Upper lobe of right lung (tissue), 1 donor: ENCODE data around the gene HSD3B2. TPM values are rescaled to one million over a fixed set of nuclear protein-coding genes. Genes with fewer than 3 reads are reported as not detected.

Experiments
- ATAC-seq: fragments of 200-7000 bp; cut with Tn5 transposase; one replicate; pipeline ENCODE4 v1.9.1; 2020; ENCODE audit warnings: mild to moderate bottlenecking, moderate library complexity
- DNase-seq: peaks from one replicate; pipeline ENCODE4 v3.0.0-alpha.2; 2020
- H3K27ac ChIP-seq: fragments of 200-600 bp; one replicate; pipeline ENCODE4 v1.8.0; 2022
- H3K27me3 ChIP-seq: fragments of 200-600 bp; one replicate; pipeline ENCODE4 v1.8.0; 2022; ENCODE audit warnings: mild to moderate bottlenecking
- H3K36me3 ChIP-seq: fragments of 200-600 bp; one replicate; pipeline ENCODE4 v1.8.0; 2022
- H3K4me1 ChIP-seq: fragments of 200-600 bp; one replicate; pipeline ENCODE4 v1.8.0; 2022
- H3K4me3 ChIP-seq: fragments of 200-600 bp; one replicate; pipeline ENCODE4 v1.8.0; 2022; ENCODE audit warnings: mild to moderate bottlenecking
- H3K9me3 ChIP-seq: fragments of 200-600 bp; one replicate; pipeline ENCODE4 v1.8.0; 2022
- intact Hi-C: fragments of 100-400 bp; cut with DNase I; formaldehyde crosslinking; loops from one replicate; pipeline ENCODE4 v1.11.0; 2022
- total RNA-seq: library from RNA; stranded (reverse); fragmentation: NEBNext Ultra II Directional; extraction: Animal tissue kit (Norgen Biotek cat#: 25700); gene quantifications from one replicate; pipeline ENCODE4 v1.2.1, GENCODE V29; 2021
- TF ChIP-seq, protein P1 (sequence below): fragments of 200-600 bp; IDR thresholded peaks from one replicate; pipeline ENCODE4 v1.8.0; 2022; ENCODE audit warnings: antibody characterized with exemption
- donor health status: DM: no; HTN: yes; CAD: no; lungs with severe emphysema.

Gene HSD3B2
- total RNA-seq, 1 donor from 2014 or later = not detected

DNA sequence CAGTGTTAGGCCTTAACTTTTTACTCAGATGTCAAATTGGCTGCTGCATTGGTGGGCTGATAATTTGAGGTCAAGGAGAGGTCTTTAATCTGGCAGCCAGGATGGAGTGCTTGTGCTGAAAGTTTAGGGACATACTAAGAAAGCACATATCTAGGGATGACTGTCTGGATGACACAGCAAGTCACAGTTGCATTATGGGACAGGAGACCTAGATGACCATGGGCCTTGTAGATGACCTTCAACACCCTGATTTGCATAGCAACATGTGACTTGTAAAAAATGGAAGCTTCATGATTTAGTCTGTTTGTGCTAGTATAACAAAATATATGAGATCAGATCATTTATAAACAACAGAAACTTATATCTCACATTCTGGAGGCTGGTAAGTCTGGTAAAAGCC is 18.0 kb upstream of the HSD3B2 start:
- Histone ChIP-seq H3K9me3 (no peaks in the 10 kb centered on the region), H3K27me3 (no peaks in the 10 kb centered on the region), H3K27ac (no peak overlapping the region), H3K36me3 (no peaks in the 10 kb centered on the region), H3K4me3 (no peak overlapping the region), H3K4me1 (no peaks in the 10 kb centered on the region)
- DNase-seq (no peak), ATAC-seq (no peak)
- TF ChIP-seq, protein P1, sequence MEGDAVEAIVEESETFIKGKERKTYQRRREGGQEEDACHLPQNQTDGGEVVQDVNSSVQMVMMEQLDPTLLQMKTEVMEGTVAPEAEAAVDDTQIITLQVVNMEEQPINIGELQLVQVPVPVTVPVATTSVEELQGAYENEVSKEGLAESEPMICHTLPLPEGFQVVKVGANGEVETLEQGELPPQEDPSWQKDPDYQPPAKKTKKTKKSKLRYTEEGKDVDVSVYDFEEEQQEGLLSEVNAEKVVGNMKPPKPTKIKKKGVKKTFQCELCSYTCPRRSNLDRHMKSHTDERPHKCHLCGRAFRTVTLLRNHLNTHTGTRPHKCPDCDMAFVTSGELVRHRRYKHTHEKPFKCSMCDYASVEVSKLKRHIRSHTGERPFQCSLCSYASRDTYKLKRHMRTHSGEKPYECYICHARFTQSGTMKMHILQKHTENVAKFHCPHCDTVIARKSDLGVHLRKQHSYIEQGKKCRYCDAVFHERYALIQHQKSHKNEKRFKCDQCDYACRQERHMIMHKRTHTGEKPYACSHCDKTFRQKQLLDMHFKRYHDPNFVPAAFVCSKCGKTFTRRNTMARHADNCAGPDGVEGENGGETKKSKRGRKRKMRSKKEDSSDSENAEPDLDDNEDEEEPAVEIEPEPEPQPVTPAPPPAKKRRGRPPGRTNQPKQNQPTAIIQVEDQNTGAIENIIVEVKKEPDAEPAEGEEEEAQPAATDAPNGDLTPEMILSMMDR = no peak
- intact Hi-C loops = no loop called here

DNA sequence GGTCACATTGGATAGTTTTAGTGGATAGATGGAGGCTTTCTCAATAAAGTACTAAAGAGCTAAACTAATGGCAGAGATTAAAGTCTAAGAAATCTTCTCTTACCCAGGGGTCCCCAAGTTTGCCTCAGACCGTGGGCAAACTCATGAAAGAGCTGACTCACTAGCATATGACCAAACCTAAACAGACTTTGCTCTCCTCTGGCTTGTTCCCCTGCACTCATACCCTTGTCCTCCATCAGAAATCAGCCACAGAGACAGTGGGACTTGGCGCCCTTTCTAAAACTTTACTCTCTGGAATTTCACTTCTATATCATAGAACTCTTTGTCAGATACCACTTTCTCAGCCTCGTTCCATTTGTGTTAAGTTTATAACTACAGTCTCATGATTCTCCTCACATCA is 17.0 kb upstream of the HSD3B2 start:
- TF ChIP-seq, protein P1 = no peak
- Histone ChIP-seq H3K27ac (no peak overlapping the region), H3K4me3 (no peak overlapping the region), H3K27me3 (no peaks in the 10 kb centered on the region), H3K36me3 (no peaks in the 10 kb centered on the region), H3K4me1 (no peaks in the 10 kb centered on the region), H3K9me3 (no peaks in the 10 kb centered on the region)
- ATAC-seq (no peak), DNase-seq (no peak)
- intact Hi-C loops = no loop called here

DNA sequence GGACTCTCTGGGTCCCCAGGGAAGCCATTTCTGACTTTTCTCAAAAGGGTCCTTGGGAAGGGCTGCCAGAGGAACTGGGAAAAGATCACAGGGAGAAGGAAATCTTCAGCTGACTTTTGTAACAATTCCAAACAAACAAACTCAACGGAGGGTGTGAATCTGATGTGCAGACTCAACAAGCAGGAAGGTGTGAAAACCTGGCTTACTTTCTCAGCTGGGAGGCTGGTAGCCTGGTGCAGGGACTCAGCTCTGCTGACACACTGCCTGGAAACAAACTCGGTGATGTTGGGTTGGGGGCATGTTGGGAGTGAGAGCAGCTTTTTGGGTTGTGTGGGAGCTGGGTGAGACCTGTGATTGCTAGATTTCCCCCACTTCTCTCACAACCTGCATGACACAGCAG is 10.2 kb upstream of the HSD3B2 start:
- Histone ChIP-seq H3K4me3 (no peak overlapping the region), H3K27ac (no peak overlapping the region), H3K4me1 (no peaks in the 10 kb centered on the region), H3K36me3 (no peaks in the 10 kb centered on the region), H3K27me3 (no peaks in the 10 kb centered on the region), H3K9me3 (no peaks in the 10 kb centered on the region)
- ATAC-seq = no peak
- TF ChIP-seq, protein P1 = no peak
- intact Hi-C loops = no loop called here
- DNase-seq = no peak

DNA sequence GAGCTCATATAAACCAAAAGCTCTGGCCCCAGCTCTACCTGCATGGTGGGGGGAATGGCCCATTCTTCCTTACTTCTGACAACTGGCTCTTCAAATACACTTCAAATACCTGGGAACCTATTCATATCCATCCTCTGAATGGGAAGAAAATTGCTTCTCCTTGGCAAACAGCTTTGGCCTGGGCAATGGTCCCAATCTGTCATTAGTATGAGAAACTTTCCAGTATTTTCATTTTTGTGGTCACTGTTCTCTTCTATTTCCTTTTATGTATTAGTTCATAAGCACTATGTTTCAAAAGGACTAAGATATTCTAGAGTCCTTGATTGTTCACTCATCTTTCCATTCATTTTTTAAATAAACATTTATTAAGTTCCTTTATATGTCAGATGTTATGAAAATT is 5.2 kb upstream of the HSD3B2 start:
- ATAC-seq (no peak), DNase-seq (no peak)
- Histone ChIP-seq H3K4me1 (no peaks in the 10 kb centered on the region), H3K36me3 (no peaks in the 10 kb centered on the region), H3K4me3 (no peak overlapping the region), H3K9me3 (no peaks in the 10 kb centered on the region), H3K27ac (no peak overlapping the region), H3K27me3 (no peaks in the 10 kb centered on the region)
- intact Hi-C loops = no loop called here
- TF ChIP-seq, protein P1 = no peak

DNA sequence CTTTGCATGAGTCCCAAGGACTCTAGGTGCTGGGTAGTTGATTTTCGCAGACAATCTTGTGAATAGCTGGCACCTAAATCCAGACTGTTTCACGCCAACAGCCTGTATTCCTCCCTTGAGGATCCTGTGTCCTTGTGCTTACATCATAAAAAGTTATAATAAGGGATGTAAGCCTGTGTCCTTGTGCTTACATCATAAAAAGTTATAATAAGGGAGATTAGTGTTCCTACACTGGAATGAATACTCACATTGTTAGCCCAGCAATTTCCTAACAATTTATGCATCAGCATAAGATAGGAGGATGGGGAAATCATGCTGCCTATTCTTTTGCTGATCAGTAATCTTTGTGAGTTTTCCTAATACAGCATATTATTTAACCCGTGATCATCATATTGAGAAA is 4.0 kb upstream of the HSD3B2 start:
- Histone ChIP-seq H3K4me3 (no peak overlapping the region), H3K9me3 (no peaks in the 10 kb centered on the region), H3K4me1 (no peaks in the 10 kb centered on the region), H3K27ac (no peak overlapping the region), H3K27me3 (no peaks in the 10 kb centered on the region), H3K36me3 (no peaks in the 10 kb centered on the region)
- no peak for ATAC-seq
- DNase-seq = no peak
- intact Hi-C loops = no loop called here
- TF ChIP-seq, protein P1 = no peak

DNA sequence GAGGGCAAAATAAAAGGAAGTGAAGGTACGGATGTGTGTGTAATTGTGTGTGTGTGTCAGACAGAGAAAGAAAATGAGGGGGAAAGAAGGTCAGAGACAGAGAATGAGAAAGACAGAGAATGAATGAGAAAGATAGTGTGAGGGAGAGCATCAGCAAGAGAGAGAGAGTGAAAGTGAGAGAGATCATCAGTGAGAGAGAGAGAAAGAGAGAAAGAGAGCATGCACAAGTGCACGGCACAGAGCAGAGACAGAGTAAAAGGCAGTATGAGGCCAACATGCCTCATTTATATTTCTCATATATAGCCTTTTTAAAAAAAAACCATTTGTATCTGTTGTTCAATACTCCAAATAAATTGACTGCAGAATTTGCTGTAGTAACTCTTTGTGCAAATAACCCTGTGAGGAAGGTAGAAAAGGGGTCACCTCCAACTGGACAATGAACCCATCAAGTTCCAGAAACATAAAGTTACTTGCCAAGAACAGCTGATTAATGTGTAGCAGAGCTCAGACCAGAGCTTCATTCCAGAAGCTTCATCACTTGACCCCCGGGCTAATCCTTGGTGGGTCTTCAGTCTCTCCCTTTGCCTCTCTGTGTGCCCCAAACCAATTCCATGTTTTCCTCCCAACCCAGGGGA is 1.2 kb downstream of the HSD3B2 start:
- H3K36me3 ChIP-seq = no peaks in the 10 kb centered on the region
- no peaks in the 10 kb centered on the region for H3K4me1 ChIP-seq
- no peak overlapping the region for H3K27ac ChIP-seq
- no peaks in the 10 kb centered on the region for H3K9me3 ChIP-seq
- TF ChIP-seq, protein P1 = no peak
- no peaks in the 10 kb centered on the region for H3K27me3 ChIP-seq
- no peak for DNase-seq
- intact Hi-C loops = no loop called here
- H3K4me3 ChIP-seq = no peak overlapping the region
- no peak for ATAC-seq
